CD4-positive, alpha-beta memory T cell (primary cell): Measurements from ENCODE around the gene PHACTR3. TPM values are rescaled to one million over a fixed set of nuclear protein-coding genes. Genes with fewer than 3 reads are reported as not detected.

Source experiments
- CTCF ChIA-PET: fragments of 350-600 bp; sonication (Branson Sonifier 250); formaldehyde crosslinking; loops from one replicate; lab custom pipeline; 2021; ENCODE audit warnings: inconsistent platforms; ENCODE audit not compliant: partially characterized antibody; lab: Charles Lee
- POLR2A ChIA-PET: fragments of 350-600 bp; sonication (Branson Sonifier 250); formaldehyde crosslinking; loops from one replicate; lab custom pipeline; 2021; ENCODE audit not compliant: partially characterized antibody; lab: Charles Lee
- DNase-seq, 5 donors: peaks; one replicate each; pipeline versions ENCODE4 v3.0.0 to v3.0.0-alpha.2; 2020 to 2022; ENCODE audit warnings: mixed read lengths in 1 of 5
- H3K27ac ChIP-seq: one replicate; pipeline ENCODE4 v1.7.0; 2013; ENCODE audit warnings: low read depth, low read length
- H3K27me3 ChIP-seq: 2 replicates; pipeline ENCODE4 v1.7.0; 2013; ENCODE audit warnings: mild to moderate bottlenecking, low read length, moderate library complexity; ENCODE audit not compliant: insufficient read depth
- H3K36me3 ChIP-seq: 2 replicates; pipeline ENCODE4 v1.7.0; 2013; ENCODE audit warnings: mild to moderate bottlenecking, low read length, moderate library complexity; ENCODE audit not compliant: insufficient read depth
- H3K4me1 ChIP-seq: 2 replicates; pipeline ENCODE4 v1.7.0; 2013; ENCODE audit warnings: mild to moderate bottlenecking, low read length, moderate library complexity; ENCODE audit not compliant: insufficient read depth
- H3K4me3 ChIP-seq, 2 donors: one replicate each; pipeline ENCODE4 v1.7.0; 2013; ENCODE audit warnings: low read length in 2 of 2, mild to moderate bottlenecking in 1 of 2
- H3K9me3 ChIP-seq, 2 donors: one replicate each; pipeline ENCODE4 v1.7.0; 2013; ENCODE audit warnings: low read length in 2 of 2, control low read depth in 1 of 2; ENCODE audit not compliant: control insufficient read depth in 1 of 2
- H3K27ac Mint-ChIP-seq, 7 donors: one replicate each; pipeline ENCODE4 v1.8.0; 2020 to 2021; ENCODE audit warnings: mixed read lengths in 7 of 7, mild to moderate bottlenecking in 6 of 7, inconsistent platforms in 3 of 7, moderate library complexity in 3 of 7
- H3K27me3 Mint-ChIP-seq, 2 donors: one replicate each; pipeline ENCODE4 v1.8.0; 2020 to 2021; ENCODE audit warnings: mixed read lengths in 2 of 2
- H3K36me3 Mint-ChIP-seq, 2 donors: one replicate each; pipeline ENCODE4 v1.8.0; 2020 to 2021; ENCODE audit warnings: mixed read lengths in 2 of 2, inconsistent platforms in 1 of 2, mild to moderate bottlenecking in 1 of 2
- H3K4me1 Mint-ChIP-seq, 4 donors: one replicate each; pipeline ENCODE4 v1.8.0; 2020 to 2021; ENCODE audit warnings: mixed read lengths in 4 of 4, mild to moderate bottlenecking in 1 of 4
- H3K4me3 Mint-ChIP-seq, 8 donors: one replicate each; pipeline ENCODE4 v1.8.0; 2020 to 2021; ENCODE audit warnings: mixed read lengths in 8 of 8, mild to moderate bottlenecking in 7 of 8, moderate library complexity in 6 of 8, inconsistent platforms in 3 of 8
- H3K9me3 Mint-ChIP-seq, 8 donors: one replicate each; pipeline ENCODE4 v1.8.0; 2020 to 2021; ENCODE audit warnings: mixed read lengths in 8 of 8, mild to moderate bottlenecking in 5 of 8, inconsistent platforms in 3 of 8, moderate library complexity in 1 of 8
- intact Hi-C: fragments of 100-400 bp; cut with micrococcal nuclease; formaldehyde crosslinking; loops from one replicate; pipeline ENCODE4 v1.15.1; 2023
- polyA plus RNA-seq, 2 donors: library from polyadenylated mRNA; unstranded; fragments of 300-500 nt; fragmentation: Illumina TruSeq; gene quantifications; one replicate each; pipeline ENCODE4 v1.2.3, GENCODE V29; 2021
- total RNA-seq, 2 experiments: library from RNA; stranded (reverse); gene quantifications; one replicate each; pipeline ENCODE4 v1.2.3, GENCODE V29; 2021

The PHACTR3 gene
- total and polyA plus RNA-seq, 4 experiments from 2014 or later: not detected

GRCh38 chr20:59811681-59812171 lies 207.4 kb downstream of the PHACTR3 start:
- no peak for DNase-seq
- no peaks in the 10 kb centered on the region for H3K36me3 Mint-ChIP-seq
- H3K27ac ChIP-seq: no peak overlapping the region

DNA sequence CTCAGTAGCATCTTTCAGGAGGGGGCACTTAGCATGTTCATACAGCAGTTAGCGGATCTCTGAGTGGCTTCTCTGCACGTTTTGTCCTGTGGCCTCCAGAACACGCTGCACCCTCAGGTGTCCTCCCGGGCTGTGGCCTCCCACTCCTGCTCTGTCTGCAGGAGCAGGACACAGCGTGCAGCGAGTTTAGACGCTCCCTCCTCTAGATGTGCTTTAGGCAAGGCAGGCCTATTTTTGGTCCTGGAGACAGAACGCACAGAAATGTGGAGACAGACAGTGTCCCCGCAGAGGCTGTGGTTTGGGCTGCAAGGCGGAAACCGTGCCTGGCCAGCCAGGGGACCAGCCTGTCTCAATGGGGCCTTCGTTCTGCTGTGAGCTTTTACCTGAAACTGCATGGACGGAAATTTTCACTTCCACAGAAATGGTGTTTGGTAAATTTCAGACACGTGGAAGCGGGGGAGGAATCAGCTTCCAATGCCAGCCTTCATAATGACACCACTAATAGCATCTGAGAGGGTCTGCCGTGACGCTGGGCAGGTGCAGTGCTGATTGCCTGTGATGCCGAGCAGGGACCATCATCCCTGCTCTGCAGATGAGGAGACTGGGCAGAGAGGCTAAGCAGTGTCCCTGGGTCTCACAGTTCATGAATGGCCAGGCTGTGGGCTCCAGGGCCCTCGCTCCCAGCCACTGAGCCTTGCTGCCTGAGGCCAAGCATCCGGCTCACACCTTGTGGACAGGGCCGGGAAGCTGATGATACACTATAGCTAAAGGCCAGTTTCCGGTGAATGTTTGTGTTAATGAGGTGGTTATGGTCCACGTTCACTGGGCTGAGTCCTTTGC lies 208.2 kb downstream of the PHACTR3 start:
- no peak for DNase-seq

More at GRCh38 chr20:59811681-59812171, 207.4 kb downstream of the PHACTR3 start:
- intact Hi-C loops: no loop called here
- Histone ChIP-seq H3K4me1 (no peaks in the 10 kb centered on the region), H3K9me3 (no peaks in the 10 kb centered on the region), H3K4me3 (no peak overlapping the region), H3K36me3 (no peaks in the 10 kb centered on the region), H3K27me3 (no peaks in the 10 kb centered on the region)
- Mint-ChIP-seq H3K9me3 (no peaks in the 10 kb centered on the region), H3K27ac (no peak overlapping the region), H3K27me3 (peaks cover 0 to 3% of the 10 kb centered on the region in 2 donors), H3K4me3 (no peak overlapping the region), H3K4me1 (no peaks in the 10 kb centered on the region)
- POLR2A ChIA-PET: no interaction called here
- CTCF ChIA-PET: no interaction called here

DNA sequence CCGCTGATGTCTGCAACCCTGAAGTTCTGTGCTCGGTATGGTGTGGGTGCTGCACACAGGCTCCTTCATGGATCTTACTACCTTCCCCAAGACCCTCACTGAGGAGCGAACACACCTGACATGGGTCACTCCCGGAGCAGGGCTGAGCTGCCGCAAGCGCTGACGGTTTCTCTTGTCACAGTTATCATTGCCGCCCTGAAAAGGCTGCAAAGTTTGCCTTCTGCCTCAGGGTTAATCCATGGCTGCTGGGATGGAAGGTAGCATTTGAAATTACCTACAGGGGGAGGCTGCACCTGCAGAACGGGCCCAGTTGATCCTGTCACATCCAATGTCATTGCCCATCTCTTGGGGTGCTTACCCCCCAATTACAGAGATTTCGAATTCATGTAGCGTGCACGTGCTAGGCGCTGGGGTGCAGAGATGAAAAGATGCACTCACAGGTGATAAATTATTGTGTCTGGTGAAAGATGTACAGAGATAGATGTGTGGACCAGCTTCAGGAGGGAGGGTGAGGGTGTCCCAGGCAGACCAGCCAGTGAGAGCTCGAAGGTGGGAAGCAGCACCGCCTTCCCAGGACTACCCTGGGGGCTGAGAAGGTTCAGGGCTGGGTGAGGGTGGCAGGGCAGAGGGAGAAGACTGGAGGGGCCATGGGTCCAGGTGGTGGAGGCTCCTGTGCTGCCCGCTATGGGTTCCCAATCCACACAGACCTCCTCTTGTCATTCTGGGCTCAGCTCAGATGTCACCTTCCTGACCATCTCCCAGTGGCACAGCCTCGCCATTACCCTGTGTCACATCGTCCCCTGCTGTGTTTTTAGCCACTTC lies 209.0 kb downstream of the PHACTR3 start:
- Mint-ChIP-seq H3K4me1 (no peaks in the 10 kb centered on the region), H3K27me3 (peaks cover 0 to 3% of the 10 kb centered on the region in 2 donors), H3K36me3 (no peaks in the 10 kb centered on the region), H3K4me3 (no peak overlapping the region), H3K27ac (no peak overlapping the region), H3K9me3 (no peaks in the 10 kb centered on the region)
- DNase-seq: no peak
- Histone ChIP-seq H3K36me3 (no peaks in the 10 kb centered on the region), H3K9me3 (no peaks in the 10 kb centered on the region), H3K27ac (no peak overlapping the region), H3K27me3 (no peaks in the 10 kb centered on the region), H3K4me3 (no peak overlapping the region), H3K4me1 (no peaks in the 10 kb centered on the region)
- CTCF ChIA-PET: no interaction called here
- POLR2A ChIA-PET: no interaction called here
- intact Hi-C loops: no loop called here

More for the DNA sequence above, 208.2 kb downstream of the PHACTR3 start:
- H3K9me3 ChIP-seq: no peaks in the 10 kb centered on the region
- ChIA-PET CTCF (no interaction called here), POLR2A (no interaction called here)
- Mint-ChIP-seq H3K27me3 (peaks cover 0 to 3% of the 10 kb centered on the region in 2 donors), H3K4me3 (no peak overlapping the region), H3K4me1 (no peaks in the 10 kb centered on the region), H3K9me3 (no peaks in the 10 kb centered on the region), H3K27ac (no peak overlapping the region), H3K36me3 (no peaks in the 10 kb centered on the region)
- no peaks in the 10 kb centered on the region for H3K27me3 ChIP-seq
- intact Hi-C loops: no loop called here
- no peak overlapping the region for H3K4me3 ChIP-seq
- H3K27ac ChIP-seq: no peak overlapping the region
- no peaks in the 10 kb centered on the region for H3K36me3 ChIP-seq
- H3K4me1 ChIP-seq: no peaks in the 10 kb centered on the region

DNA sequence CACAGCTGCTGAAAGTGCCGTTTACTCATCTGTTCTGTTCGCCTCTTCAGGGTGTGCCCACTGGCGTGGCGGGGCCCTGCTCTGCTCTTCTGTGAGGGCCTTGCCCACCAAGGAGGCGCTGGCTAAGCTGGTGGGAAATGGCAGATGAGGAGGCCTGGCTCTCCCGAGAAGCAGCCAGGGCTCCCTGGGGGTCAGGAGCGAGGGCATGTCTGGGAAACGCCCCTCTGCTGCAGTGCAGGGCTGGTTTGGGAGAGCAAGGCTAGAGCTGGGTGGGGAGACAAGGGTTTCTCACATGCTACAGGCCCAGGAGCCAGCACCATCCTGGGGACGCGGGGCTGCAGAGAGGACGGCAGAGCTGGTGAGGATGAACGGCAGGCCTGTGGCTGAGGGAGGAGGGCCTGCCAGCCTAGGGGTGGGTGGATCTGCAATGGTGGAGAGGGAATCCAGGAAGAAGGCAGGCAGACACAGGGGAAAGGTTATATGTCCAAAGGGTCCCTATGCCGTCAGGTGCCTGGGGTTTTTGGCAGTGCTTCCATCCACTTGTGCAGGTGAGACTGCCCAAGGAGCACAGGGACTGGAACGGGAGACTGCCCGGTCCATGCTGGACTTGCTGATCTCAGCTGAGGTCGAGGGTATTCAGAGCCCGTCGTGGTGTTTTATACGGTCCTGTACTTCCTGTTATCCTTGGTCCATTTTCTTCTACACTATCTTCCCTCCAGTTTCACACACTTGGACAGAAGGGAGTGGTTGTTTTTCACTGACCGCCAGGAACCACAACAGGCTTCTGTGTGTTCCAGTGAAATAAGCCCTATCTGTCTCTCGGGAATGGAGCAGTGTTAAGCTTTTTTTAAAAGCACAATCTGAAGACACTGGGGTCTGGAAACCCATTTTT lies 209.9 kb downstream of the PHACTR3 start:
- ChIA-PET POLR2A (no interaction called here), CTCF (no interaction called here)
- Histone ChIP-seq H3K9me3 (no peaks in the 10 kb centered on the region), H3K36me3 (no peaks in the 10 kb centered on the region), H3K4me1 (no peaks in the 10 kb centered on the region), H3K27me3 (no peaks in the 10 kb centered on the region), H3K27ac (no peak overlapping the region), H3K4me3 (no peak overlapping the region)
- no peak overlapping the region for H3K27ac Mint-ChIP-seq
- intact Hi-C loops: no loop called here
- no peaks in the 10 kb centered on the region for H3K36me3 Mint-ChIP-seq
- peaks cover 0 to 3% of the 10 kb centered on the region in 2 donors for H3K27me3 Mint-ChIP-seq
- no peaks in the 10 kb centered on the region for H3K9me3 Mint-ChIP-seq
- no peak overlapping the region for H3K4me3 Mint-ChIP-seq
- no peaks in the 10 kb centered on the region for H3K4me1 Mint-ChIP-seq
- no peak for DNase-seq

GRCh38 chr20:59814840-59815340 lies 210.6 kb downstream of the PHACTR3 start:
- H3K27me3 ChIP-seq: no peaks in the 10 kb centered on the region
- POLR2A ChIA-PET: no interaction called here
- H3K36me3 Mint-ChIP-seq: no peaks in the 10 kb centered on the region
- intact Hi-C loops: no loop called here
- no peaks in the 10 kb centered on the region for H3K4me1 ChIP-seq
- H3K9me3 Mint-ChIP-seq: no peaks in the 10 kb centered on the region
- no peaks in the 10 kb centered on the region for H3K36me3 ChIP-seq
- DNase-seq: no peak
- H3K9me3 ChIP-seq: no peaks in the 10 kb centered on the region
- CTCF ChIA-PET: no interaction called here
- H3K4me3 Mint-ChIP-seq: no peak overlapping the region
- H3K27ac Mint-ChIP-seq: no peak overlapping the region
- peaks cover 0 to 3% of the 10 kb centered on the region in 2 donors for H3K27me3 Mint-ChIP-seq
- H3K27ac ChIP-seq: no peak overlapping the region
- no peaks in the 10 kb centered on the region for H3K4me1 Mint-ChIP-seq
- no peak overlapping the region for H3K4me3 ChIP-seq

- Histone ChIP-seq H3K27me3 (no peaks in the 10 kb centered on the region), H3K36me3 (no peaks in the 10 kb centered on the region), H3K27ac (no peak overlapping the region), H3K4me3 (no peak overlapping the region), H3K4me1 (no peaks in the 10 kb centered on the region), H3K9me3 (no peaks in the 10 kb centered on the region)
- no peak overlapping the region for H3K4me3 Mint-ChIP-seq
- no peaks in the 10 kb centered on the region for H3K4me1 Mint-ChIP-seq
- no peak overlapping the region for H3K27ac Mint-ChIP-seq
- DNase-seq: no peak
- intact Hi-C loops: no loop called here
- ChIA-PET POLR2A (no interaction called here), CTCF (no interaction called here)
- no peaks in the 10 kb centered on the region for H3K36me3 Mint-ChIP-seq
- peaks cover 0 to 6% of the 10 kb centered on the region in 2 donors for H3K27me3 Mint-ChIP-seq
- peaks cover 0 to 4% (median 0%) of the 10 kb centered on the region in 8 donors for H3K9me3 Mint-ChIP-seq
Measured at GRCh38 chr20:59816146-59816738, 211.9 kb downstream of the PHACTR3 start.
